GM12892 (cell line): Measurements from ENCODE around the gene ZNF689.

Experiments used
- POLR2A ChIP-seq: IDR thresholded peaks from 2 replicates; pipeline ENCODE4 v1.6.1; 2011; ENCODE audit warnings: low read depth, low read length, control low read depth
- TAF1 ChIP-seq: IDR thresholded peaks from 2 replicates; pipeline ENCODE4 v1.6.1; 2011; ENCODE audit warnings: low read depth, mild to moderate bottlenecking, control low read depth, low read length, borderline replicate concordance

DNA sequence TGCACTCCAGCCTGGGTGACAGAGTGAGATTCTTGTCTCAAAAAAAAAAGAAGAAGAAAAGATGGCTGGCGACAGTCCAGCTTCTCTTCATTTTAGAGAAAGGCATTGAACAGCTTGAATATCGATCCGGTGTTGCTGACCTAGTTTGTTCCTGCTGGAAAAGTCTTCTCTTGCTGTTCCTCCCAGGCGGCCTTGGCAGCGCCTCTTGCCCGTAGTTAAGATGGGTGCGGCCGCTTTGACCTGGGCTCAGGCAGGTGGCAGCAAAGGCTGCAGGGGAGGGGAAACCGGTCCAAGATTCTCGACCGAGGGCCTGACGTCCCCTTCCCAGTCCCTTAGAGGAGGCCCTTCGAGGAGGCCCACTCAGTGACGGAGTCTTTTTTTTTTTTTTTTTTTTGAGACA lies 48.2 kb downstream of the ZNF689 start:
- no peak for TF ChIP-seq TAF1
- no peak for TF ChIP-seq POLR2A
